ENCODE results near the gene POTEF.
"Not testable (repeated sequence)": the region's sequence is repeated elsewhere in the genome, so short reads cannot be mapped to it uniquely, and the experiment has no call there.

DNA sequence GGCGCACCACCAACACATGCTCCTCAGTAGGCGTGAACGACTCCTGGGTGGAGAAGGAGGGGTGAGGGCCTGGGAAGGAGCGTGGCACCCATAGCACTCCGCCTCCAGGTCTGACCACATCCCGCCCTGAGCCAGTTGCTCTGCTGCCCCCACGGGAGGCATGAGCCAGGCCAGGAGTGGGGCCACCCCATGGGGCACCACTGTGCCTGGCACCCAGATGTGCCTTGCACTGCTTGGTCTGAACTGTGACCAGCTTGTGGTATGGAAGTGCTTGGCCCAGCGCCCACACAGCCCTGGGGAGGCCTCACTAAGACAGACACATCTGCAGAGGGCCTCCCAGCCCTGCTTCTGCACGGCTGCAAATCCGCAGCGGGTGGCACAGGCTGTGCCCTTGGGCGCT lies 28.3 kb upstream of the POTEF start:
- TF ChIP-seq, protein P1, sequence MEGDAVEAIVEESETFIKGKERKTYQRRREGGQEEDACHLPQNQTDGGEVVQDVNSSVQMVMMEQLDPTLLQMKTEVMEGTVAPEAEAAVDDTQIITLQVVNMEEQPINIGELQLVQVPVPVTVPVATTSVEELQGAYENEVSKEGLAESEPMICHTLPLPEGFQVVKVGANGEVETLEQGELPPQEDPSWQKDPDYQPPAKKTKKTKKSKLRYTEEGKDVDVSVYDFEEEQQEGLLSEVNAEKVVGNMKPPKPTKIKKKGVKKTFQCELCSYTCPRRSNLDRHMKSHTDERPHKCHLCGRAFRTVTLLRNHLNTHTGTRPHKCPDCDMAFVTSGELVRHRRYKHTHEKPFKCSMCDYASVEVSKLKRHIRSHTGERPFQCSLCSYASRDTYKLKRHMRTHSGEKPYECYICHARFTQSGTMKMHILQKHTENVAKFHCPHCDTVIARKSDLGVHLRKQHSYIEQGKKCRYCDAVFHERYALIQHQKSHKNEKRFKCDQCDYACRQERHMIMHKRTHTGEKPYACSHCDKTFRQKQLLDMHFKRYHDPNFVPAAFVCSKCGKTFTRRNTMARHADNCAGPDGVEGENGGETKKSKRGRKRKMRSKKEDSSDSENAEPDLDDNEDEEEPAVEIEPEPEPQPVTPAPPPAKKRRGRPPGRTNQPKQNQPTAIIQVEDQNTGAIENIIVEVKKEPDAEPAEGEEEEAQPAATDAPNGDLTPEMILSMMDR (IDR thresholded peaks at IDR 0.05; ENCODE audit: borderline replicate concordance, extremely low read depth, low read length, poor library complexity, severe bottlenecking), result not testable (repeated sequence)
- TF ChIP-seq EZH2 (IDR thresholded peaks at IDR 0.05; ENCODE audit: borderline replicate concordance, low read depth, low read length, severe bottlenecking), result not testable (repeated sequence)

Measured in DND-41 (cell line).